ENCODE data around the gene LRMDA.

DNA sequence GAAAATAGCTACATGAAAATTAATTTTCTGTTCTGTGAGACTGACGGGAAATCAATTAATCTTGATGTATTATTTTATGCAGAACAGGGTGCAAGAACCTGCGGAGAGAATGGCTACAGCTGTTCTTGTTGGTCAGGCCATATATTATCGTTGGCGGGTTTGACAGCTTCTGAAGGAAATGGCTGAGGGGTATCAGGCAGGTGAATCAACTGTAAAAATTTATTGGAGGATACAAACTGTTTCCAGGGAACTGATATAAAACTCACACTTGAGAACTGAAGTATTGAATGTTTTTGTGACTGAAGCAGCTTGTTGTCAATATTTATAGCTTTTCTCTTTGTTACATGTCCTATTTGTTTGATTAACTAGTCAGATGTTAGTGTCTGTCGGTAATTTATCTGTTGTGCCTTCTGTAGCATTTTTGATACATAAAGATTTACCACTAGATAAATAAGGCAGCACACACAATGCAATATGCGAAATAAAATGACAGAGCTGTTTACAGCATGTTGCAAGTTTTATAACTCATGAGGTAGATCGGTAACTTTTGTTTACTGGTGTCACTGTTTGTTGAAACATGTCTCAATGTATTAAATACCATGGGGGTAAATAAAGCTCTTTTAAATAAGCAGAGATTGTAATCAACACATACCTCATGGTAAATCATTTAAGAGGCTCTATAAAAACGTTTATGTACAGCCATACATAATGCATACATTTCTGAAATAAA, 308.2 kb downstream of the LRMDA start:
- TF ChIP-seq EP300 (IDR thresholded peaks at IDR 0.05) (no peak), POLR2A (IDR thresholded peaks at IDR 0.05) (no peak)
- TF ChIP-seq, protein P1, sequence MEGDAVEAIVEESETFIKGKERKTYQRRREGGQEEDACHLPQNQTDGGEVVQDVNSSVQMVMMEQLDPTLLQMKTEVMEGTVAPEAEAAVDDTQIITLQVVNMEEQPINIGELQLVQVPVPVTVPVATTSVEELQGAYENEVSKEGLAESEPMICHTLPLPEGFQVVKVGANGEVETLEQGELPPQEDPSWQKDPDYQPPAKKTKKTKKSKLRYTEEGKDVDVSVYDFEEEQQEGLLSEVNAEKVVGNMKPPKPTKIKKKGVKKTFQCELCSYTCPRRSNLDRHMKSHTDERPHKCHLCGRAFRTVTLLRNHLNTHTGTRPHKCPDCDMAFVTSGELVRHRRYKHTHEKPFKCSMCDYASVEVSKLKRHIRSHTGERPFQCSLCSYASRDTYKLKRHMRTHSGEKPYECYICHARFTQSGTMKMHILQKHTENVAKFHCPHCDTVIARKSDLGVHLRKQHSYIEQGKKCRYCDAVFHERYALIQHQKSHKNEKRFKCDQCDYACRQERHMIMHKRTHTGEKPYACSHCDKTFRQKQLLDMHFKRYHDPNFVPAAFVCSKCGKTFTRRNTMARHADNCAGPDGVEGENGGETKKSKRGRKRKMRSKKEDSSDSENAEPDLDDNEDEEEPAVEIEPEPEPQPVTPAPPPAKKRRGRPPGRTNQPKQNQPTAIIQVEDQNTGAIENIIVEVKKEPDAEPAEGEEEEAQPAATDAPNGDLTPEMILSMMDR (IDR thresholded peaks at IDR 0.05) = no peak

All from tibial nerve (tissue), 4 donors.